ENCODE results near the gene CTRB1.

The CTRB1 gene

GRCh38 chr16:75227361-75228142, 8.8 kb downstream of the CTRB1 start:
- ChIA-PET POLR2A (no interaction called here), CTCF (no interaction called here)
- no peak for DNase-seq (ENCODE audit: extremely low spot score)
- TF ChIP-seq SUZ12 (IDR thresholded peaks at IDR 0.05) (no peak), FOXM1 (IDR thresholded peaks at IDR 0.05; ENCODE audit: borderline replicate concordance) (no peak), FOXK2 (IDR thresholded peaks at IDR 0.05) (no peak), FOXA1 (IDR thresholded peaks at IDR 0.05) (no peak), NFRKB (IDR thresholded peaks at IDR 0.05) (no peak), ELF4 (IDR thresholded peaks at IDR 0.05) (no peak), LEF1 (IDR thresholded peaks at IDR 0.05; ENCODE audit: borderline replicate concordance) (no peak)

- DNase-seq (ENCODE audit: extremely low spot score), result no peak
- no peak for TF ChIP-seq PKNOX1 (IDR thresholded peaks at IDR 0.05)
- ChIA-PET CTCF (no interaction called here), POLR2A (no interaction called here)
These were observed 9.6 kb downstream of the CTRB1 start for GRCh38 chr16:75228143-75228976.

GRCh38 chr16:75229172-75230031, 10.6 kb downstream of the CTRB1 start:
- ChIA-PET POLR2A (no interaction called here), CTCF (no interaction called here)
- no peak for DNase-seq (ENCODE audit: extremely low spot score)
- no peak for TF ChIP-seq FOXA1 (IDR thresholded peaks at IDR 0.05)
- TF ChIP-seq ELF4 (IDR thresholded peaks at IDR 0.05), result no peak
- no peak for TF ChIP-seq FOXK2 (IDR thresholded peaks at IDR 0.05)
- TF ChIP-seq ARNT (IDR thresholded peaks at IDR 0.05), result no peak
- no peak for TF ChIP-seq SUZ12 (IDR thresholded peaks at IDR 0.05)
- no peak for TF ChIP-seq BHLHE40 (IDR thresholded peaks at IDR 0.05; ENCODE audit: borderline replicate concordance)
- no peak for TF ChIP-seq ZNF384 (IDR thresholded peaks at IDR 0.05)
- no peak for TF ChIP-seq NFRKB (IDR thresholded peaks at IDR 0.05)
- TF ChIP-seq PKNOX1 (IDR thresholded peaks at IDR 0.05), result no peak

GRCh38 chr16:75230471-75231110, 11.8 kb downstream of the CTRB1 start:
- ChIA-PET CTCF (interaction anchor here (0.6 kb wide), 1 partner anchor 17 kb away, joined by 3 read pairs; no protein-coding TSS in a partner anchor), POLR2A (no interaction called here)
- DNase-seq (ENCODE audit: extremely low spot score), result no peak
- no peak for TF ChIP-seq HDGF (IDR thresholded peaks at IDR 0.05; ENCODE audit: borderline replicate concordance)
- TF ChIP-seq FOXA1 (IDR thresholded peaks at IDR 0.05), result no peak
- TF ChIP-seq FOXM1 (IDR thresholded peaks at IDR 0.05; ENCODE audit: borderline replicate concordance), result no peak
- no peak for TF ChIP-seq SP1 (IDR thresholded peaks at IDR 0.05)
- no peak for TF ChIP-seq L3MBTL2 (conservative IDR thresholded peaks at IDR 0.05)
- no peak for TF ChIP-seq SUZ12 (IDR thresholded peaks at IDR 0.05)

GRCh38 chr16:75231570-75231969, 12.8 kb downstream of the CTRB1 start:
- TF ChIP-seq FOXK2 (IDR thresholded peaks at IDR 0.05) (no peak), HDGF (IDR thresholded peaks at IDR 0.05; ENCODE audit: borderline replicate concordance) (no peak), BHLHE40 (IDR thresholded peaks at IDR 0.05; ENCODE audit: borderline replicate concordance) (no peak), FOXM1 (IDR thresholded peaks at IDR 0.05; ENCODE audit: borderline replicate concordance) (no peak), FOXA1 (IDR thresholded peaks at IDR 0.05) (no peak), SP1 (IDR thresholded peaks at IDR 0.05) (no peak), TARDBP (IDR thresholded peaks at IDR 0.05) (no peak), CTBP1 (IDR thresholded peaks at IDR 0.05; ENCODE audit: borderline replicate concordance) (no peak)
- DNase-seq (ENCODE audit: extremely low spot score), result no peak
- POLR2A ChIA-PET, result no interaction called here
- CTCF ChIA-PET, result no interaction called here

GRCh38 chr16:75233611-75233938, 14.8 kb downstream of the CTRB1 start:
- ChIA-PET CTCF (interaction anchor here (0.7 to 1.6 kb wide), 12 partner anchors 12 to 397 kb away, joined by 3 to 8 read pairs (median 4); no protein-coding TSS in a partner anchor), POLR2A (interaction anchor here (1.1 kb wide), 1 partner anchor 152 kb away, joined by 4 read pairs; no protein-coding TSS in a partner anchor)
- DNase-seq (ENCODE audit: extremely low spot score), result no peak
- TF ChIP-seq ELF4 (IDR thresholded peaks at IDR 0.05) (no peak), SUZ12 (IDR thresholded peaks at IDR 0.05) (no peak), FOXA1 (IDR thresholded peaks at IDR 0.05) (no peak), BHLHE40 (IDR thresholded peaks at IDR 0.05; ENCODE audit: borderline replicate concordance) (no peak), NFRKB (IDR thresholded peaks at IDR 0.05) (no peak), ARNT (IDR thresholded peaks at IDR 0.05) (no peak), SP1 (IDR thresholded peaks at IDR 0.05) (no peak)

All from HEK293T (cell line).